Measurements from ENCODE around the gene SLC28A2. TPM values are rescaled to one million over a fixed set of nuclear protein-coding genes. Genes with fewer than 3 reads are reported as not detected.

SLC28A2 gene
- polyA plus RNA-seq, 1 of the 3 experiments (the other 2 are of a cell fraction): not detected

- Histone ChIP-seq H3K9ac (no peak overlapping the region), H3K27me3 (ENCODE audit: insufficient read depth) (no peaks in the 10 kb centered on the region), H3K27ac (ENCODE audit: low read depth in 2 of 2, low read length in 1 of 2) (no peak overlapping the region), H3K9me2 (no peaks in the 10 kb centered on the region), H3K4me2 (no peak overlapping the region), H3K4me3 (ENCODE audit: low read depth in 2 of 2, low read length in 1 of 2) (no peak overlapping the region), H3K9me3 (no peaks in the 10 kb centered on the region), H3K4me1 (ENCODE audit: control insufficient read depth in 1 of 2, insufficient read depth in 2 of 2, low read depth in 1 of 2, low read length in 1 of 2) (no peaks in the 10 kb centered on the region), H2AFZ (ENCODE audit: low read depth) (no peak overlapping the region), H3K79me2 (ENCODE audit: insufficient read depth) (no peaks in the 10 kb centered on the region), H3F3A (replicated peaks; ENCODE audit: insufficient read depth) (no peaks in the 10 kb centered on the region), H4K20me1 (ENCODE audit: insufficient read depth) (no peaks in the 10 kb centered on the region), H3K36me3 (replicated peaks in 1 of 2; ENCODE audit: control insufficient read depth in 1 of 2, insufficient read depth in 2 of 2, low read length in 1 of 2) (no peaks in the 10 kb centered on the region)
- ChIA-PET CTCF (interaction anchor here (1.9 kb wide), 1 partner anchor 131 kb away, joined by 6 read pairs; no protein-coding TSS in a partner anchor), POLR2A (no interaction called here)
- WGBS (ENCODE audit: low lambda C conversion rate): 29% methylated on average over 7 of the region's 7 CpGs
- TF ChIP-seq FOSL2 (IDR thresholded peaks at IDR 0.05; ENCODE audit: borderline replicate concordance, low read depth) (no peak), ELF1 (IDR thresholded peaks at IDR 0.05) (no peak), GATA2 (CRISPR knock-in tag; IDR thresholded peaks at IDR 0.05) (no peak), NRF1 (IDR thresholded peaks at IDR 0.05; ENCODE audit: low read depth, low read length) (no peak), CHD2 (IDR thresholded peaks at IDR 0.05; ENCODE audit: low read length, partially characterized antibody) (no peak), EP300 (IDR thresholded peaks at IDR 0.05; ENCODE audit: borderline replicate concordance in 1 of 2, low read depth in 1 of 2, low read length in 1 of 2) (no peak), RXRA (IDR thresholded peaks at IDR 0.05; ENCODE audit: borderline replicate concordance, low read depth) (no peak), TEAD4 (IDR thresholded peaks at IDR 0.05; ENCODE audit: borderline replicate concordance, insufficient read depth) (no peak), SIN3A (IDR thresholded peaks at IDR 0.05; ENCODE audit: borderline replicate concordance, low read depth, low read length) (no peak), YY1 (IDR thresholded peaks at IDR 0.05; ENCODE audit: low read depth) (no peak)
- TF ChIP-seq, protein P1, sequence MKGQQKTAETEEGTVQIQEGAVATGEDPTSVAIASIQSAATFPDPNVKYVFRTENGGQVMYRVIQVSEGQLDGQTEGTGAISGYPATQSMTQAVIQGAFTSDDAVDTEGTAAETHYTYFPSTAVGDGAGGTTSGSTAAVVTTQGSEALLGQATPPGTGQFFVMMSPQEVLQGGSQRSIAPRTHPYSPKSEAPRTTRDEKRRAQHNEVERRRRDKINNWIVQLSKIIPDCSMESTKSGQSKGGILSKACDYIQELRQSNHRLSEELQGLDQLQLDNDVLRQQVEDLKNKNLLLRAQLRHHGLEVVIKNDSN (IDR thresholded peaks at IDR 0.05; ENCODE audit: borderline replicate concordance, low read depth): no peak
- TF ChIP-seq, protein P2, sequence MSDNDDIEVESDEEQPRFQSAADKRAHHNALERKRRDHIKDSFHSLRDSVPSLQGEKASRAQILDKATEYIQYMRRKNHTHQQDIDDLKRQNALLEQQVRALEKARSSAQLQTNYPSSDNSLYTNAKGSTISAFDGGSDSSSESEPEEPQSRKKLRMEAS (IDR thresholded peaks at IDR 0.05; ENCODE audit: low read depth): no peak
- no peak for DNase-seq
Observed at GRCh38 chr15:45326741-45327140, 74.7 kb downstream of the SLC28A2 start.

Other genes with a start within 250 kb of the SLC28A2 start
- 35.1 and 40.8 TPM in 2 replicates for gene SORD, start 229.0 kb upstream of the SLC28A2 start, polyA plus RNA-seq (2012; rRNA removed)
- gene DUOX2, start 138.1 kb upstream of the SLC28A2 start, polyA plus RNA-seq (2012; rRNA removed): 0.02 TPM in 1 of 2 replicates, not detected in the other
- gene DUOXA2, start 137.9 kb upstream of the SLC28A2 start, polyA plus RNA-seq (2012; rRNA removed): not detected in 2 replicates
- gene DUOXA1, start 122.4 kb upstream of the SLC28A2 start, polyA plus RNA-seq (2012; rRNA removed): 0.02 TPM in 1 of 2 replicates, not detected in the other
- gene DUOX1, start 122.2 kb upstream of the SLC28A2 start, polyA plus RNA-seq (2012; rRNA removed): not detected in 2 replicates
- gene SHF, start 64.3 kb upstream of the SLC28A2 start, polyA plus RNA-seq (2012; rRNA removed): 4.4 and 5.5 TPM in 2 replicates
- 0.54 and 0.58 TPM in 2 replicates for gene GATM, start 126.3 kb downstream of the SLC28A2 start, polyA plus RNA-seq (2012; rRNA removed)